ENCODE data around the gene POLR1E. TPM values are rescaled to one million over a fixed set of nuclear protein-coding genes. Genes with fewer than 3 reads are reported as not detected.
A peak's percentile ranks its signal among the peaks of the same experiment; 100 is the strongest.
"Not testable (repeated sequence)": the region's sequence is repeated elsewhere in the genome, so short reads cannot be mapped to it uniquely, and the experiment has no call there.

The POLR1E gene
- total RNA-seq, 1 experiment from 2014 or later = 43.0 TPM

DNA sequence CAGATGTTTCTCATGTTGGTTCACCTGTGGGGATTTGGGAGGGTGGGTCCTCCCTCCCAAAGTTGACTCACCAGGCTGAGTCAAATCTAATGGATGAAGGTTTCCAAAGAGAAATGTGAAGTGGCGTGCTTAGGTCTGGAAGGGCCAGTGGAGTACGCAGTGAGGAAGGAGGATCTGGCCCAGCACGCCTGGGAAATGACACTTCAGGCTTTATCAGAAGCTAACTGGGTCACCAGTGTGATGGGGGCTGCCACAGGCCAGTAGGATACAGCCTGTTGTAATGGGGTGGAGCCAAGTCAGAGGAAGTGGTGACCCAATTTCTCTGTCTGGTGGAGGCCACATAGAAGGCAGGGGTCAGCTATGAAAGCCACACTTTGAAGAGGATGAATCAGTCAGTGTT is 18.0 kb downstream of the POLR1E start:
- no peak for DNase-seq (ENCODE audit: low read depth)

DNA sequence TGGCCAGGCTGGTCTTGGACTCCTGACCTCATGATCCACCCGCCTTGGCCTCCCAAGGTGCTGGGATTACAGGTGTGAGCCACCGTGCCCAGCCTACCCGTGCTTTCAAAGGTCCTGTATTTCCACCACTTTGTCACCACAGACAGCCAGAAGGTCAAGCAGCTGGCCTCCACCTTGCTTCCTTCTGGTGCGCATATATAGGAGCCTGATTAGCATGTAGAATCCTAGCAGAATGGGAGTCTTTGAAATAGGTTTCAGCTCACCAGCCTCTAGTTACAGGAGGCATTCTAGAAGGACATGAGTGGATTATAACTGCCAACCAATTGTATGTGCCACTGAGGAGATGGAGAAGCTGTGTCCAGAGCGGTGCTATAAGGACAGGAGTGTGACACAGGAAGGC is 18.9 kb downstream of the POLR1E start:
- DNase-seq (ENCODE audit: low read depth) = no peak

DNA sequence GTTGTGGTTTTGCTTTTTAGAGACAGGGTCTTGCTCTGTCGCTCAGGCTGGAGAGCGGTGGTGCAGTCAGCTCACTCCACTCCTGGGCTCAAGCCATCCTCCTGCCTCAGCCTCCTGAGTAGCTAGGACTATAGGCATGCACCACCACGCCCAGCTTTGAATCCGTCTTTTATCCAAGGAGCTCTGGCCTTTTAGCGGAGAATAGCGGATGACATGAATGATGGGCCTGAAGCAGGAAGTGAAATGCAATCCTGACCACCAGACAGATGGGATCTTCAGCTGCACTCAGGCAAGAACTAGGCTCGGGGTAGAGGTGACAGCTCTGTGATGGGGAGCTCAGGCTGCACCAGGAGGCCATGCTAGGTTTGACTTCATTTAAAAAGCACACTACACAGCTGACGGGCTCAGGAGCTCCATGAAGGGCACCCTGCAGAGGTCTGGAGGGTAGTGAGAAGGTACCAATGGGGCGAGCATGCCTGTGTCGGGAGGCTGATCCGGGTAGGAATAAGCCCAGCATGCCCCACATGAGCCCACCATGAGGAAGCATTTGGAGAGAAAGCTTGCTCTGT is 21.9 kb downstream of the POLR1E start:
- DNase-seq (ENCODE audit: low read depth) = no peak

DNA sequence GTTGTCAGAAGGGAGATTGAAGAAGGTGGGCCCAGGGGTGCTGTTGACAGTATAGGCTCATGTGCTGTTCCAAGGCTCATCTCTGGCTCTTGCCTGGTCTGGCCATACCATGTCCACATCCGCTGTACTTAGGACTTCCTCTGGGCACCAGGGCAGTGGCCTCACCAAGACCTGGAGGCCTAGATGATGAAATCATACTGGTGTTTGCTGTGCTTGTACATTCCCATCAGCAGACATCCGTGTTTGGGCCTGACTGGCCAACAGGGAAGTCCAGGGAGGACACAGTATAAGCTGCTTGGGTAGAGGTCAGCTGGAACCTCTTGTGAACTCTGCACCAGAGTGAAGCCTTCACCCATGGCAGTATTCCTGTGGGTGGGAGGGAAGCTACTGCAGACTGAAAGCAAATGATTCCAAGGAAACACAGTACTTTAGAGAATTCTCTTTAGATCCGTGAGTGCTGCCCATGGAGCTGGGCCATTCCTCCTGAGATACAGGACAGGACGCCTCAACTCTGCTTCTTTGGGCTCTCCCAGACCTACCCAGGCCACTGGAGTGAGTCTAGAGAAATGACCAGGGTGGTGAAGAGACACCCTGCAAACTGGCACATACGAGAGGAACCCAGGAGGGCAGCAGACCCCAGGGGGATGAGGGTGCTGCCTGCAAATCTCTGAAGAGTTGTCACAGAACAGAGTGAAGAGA is 22.5 kb downstream of the POLR1E start:
- DNase-seq (ENCODE audit: low read depth) = no peak

DNA sequence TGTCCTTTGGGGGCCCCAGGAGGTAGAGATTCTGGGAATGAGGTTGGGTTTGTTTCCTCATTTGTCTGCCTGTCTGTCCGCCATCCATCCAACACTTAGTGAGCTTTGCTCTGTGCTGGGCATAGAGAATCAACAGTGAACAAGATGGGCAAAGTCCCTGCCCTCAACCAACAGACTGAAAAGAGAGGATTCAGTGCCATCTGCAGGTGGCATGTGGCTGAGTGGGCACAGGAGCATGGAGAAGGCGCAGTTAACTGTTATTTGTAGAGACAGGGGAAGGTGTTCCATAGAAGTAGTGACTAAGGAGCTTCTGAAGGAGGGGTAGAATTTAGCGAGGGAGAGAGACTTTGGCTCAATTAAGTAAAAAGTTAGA is 23.1 kb downstream of the POLR1E start:
- peak; percentile 18 for DNase-seq (ENCODE audit: low read depth)

DNA sequence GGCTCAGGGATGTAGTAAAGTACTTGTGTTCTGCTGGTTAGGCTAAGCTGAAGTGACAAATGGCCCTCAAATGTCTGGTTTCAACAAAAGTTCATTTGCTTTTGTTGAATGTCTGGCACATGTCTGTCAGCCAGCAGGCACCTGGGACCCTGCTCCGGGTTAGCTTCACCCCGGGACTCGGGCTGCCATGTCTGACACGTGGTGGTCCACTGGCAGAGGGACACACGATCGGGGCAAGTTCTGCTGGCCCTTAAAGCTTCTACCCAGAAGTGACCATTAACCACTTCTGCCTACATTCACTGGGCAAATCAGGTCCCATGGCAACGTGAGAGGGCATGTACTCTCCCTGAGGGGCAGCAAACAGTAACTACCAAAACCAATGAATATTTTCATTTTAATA is 23.8 kb downstream of the POLR1E start:
- DNase-seq (ENCODE audit: low read depth) = no peak

DNA sequence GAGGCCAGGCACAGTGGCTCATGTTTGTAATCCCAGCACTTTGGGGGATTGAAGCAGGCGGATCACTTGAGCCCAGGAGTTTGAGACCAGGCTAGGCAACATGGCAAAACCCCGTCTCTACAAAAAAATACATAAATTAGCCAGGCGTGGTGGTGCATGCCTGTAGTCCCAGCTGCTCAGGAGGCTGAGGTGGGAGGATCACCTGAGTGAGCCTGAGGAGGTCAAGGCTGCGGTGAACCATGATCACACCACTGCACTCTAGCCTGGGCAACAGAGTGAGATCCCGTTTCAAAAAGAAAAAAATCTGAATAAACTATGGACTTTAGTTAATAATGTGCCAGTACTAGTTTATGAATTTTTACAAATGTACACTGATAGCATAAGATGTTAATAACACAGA is 24.3 kb downstream of the POLR1E start:
- DNase-seq (ENCODE audit: low read depth) = not testable (repeated sequence)

DNA sequence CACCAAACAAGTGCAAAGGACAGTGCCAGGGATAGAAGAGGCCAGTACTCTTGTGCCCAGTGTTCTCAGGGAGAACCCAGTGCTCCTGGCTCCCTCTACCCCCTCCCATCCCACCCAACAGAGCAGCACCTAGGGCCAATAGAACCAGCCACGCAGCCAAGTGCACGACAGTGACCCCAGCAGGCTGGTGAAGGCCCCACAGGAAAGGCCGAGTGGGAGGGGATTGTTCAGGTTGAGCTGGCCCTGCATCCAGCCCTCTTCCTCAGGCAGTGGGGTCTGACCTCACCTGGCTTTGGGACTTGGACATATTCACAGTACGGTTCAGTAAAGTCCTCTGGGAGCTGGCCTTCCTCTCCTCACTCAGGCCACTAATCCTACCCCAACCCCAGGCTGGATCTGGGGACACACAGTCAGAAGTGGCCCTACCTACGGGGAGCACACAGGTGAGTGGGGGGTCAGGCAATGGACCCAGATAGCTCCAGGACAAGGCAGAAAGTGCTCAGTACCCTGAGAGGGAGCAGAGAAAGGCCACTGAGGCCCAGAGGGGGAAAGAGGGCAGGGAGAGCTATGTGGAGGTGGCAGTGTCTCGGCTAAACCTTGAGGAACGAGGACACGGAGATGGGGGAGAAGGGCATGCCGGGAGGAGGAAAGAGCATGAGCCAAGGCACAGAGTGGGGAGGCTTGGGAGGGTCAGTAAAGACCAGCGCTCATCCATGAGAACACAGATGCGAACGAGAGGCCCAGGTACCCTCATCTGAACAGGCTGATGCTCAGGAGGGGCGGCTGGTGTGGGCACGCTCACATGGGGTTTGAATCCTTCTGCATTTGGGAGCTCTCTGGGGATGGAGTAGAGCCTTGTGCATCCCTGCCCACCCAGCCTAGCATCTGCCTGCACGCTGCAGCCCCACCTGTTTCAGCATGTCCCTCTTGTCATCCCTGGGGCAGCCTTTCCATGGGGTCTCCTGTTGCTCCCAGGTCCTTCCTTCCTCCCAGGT is 25.6 kb downstream of the POLR1E start:
- DNase-seq (ENCODE audit: low read depth) = peak; percentile 14

DNA sequence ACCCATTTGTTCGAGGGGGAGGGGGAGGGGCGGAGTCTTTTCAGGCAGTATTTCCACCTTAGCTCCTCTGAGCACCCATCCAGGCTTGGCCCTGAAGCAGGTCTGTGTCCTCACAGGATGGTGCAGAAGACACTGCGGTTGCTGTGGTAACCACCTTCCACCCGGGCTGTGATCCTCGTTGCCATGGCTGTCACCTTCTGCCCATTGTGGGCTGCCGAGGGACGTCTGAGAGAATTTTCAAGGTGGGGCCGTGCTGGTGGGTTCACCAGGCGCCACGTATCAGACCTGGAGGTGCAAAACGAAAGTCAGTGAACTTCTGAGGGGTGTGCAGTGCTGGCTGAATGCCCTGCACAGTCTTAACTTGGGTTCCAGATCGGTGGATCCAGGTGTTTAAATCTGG is 26.7 kb downstream of the POLR1E start:
- no peak for DNase-seq (ENCODE audit: low read depth)

DNA sequence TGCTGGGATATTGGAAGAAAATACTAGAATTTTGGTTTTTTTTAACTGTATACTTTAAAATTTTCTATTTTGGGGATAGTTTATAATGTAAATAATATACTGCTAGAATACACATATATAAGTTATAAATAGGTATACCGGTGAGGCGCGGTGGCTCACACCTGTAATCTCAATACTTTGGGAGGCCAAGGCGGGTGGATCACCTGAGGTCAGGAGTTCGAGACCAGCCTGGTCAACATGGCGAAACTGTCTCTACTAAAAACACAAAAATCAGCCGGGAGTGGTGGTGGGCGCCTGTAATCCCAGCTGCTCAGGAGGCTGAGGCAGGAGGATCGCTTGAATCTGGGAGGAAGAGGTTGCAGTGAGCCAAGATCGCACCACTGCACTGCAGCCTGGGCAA is 28.7 kb downstream of the POLR1E start:
- not testable (repeated sequence) for DNase-seq (ENCODE audit: low read depth)

DNA sequence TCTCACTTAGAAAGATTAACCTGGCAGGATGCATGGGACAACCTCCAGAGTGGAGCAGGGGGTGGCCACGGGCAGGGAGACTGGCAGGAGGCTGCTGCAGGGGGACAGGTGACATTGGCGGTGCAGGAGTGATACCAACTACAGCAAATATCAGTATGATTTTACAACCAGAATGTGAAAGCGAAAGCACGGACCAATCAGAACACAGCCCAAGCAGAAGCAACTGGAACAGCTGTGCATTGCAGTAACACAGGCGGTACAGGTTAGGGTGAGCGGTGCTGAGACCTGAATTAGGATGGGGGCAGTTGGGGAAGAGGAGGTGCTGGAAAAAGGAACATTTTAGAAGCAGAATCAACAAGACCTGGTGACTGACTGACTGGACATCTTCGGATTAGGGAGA is 29.3 kb downstream of the POLR1E start:
- no peak for DNase-seq (ENCODE audit: low read depth)

DNA sequence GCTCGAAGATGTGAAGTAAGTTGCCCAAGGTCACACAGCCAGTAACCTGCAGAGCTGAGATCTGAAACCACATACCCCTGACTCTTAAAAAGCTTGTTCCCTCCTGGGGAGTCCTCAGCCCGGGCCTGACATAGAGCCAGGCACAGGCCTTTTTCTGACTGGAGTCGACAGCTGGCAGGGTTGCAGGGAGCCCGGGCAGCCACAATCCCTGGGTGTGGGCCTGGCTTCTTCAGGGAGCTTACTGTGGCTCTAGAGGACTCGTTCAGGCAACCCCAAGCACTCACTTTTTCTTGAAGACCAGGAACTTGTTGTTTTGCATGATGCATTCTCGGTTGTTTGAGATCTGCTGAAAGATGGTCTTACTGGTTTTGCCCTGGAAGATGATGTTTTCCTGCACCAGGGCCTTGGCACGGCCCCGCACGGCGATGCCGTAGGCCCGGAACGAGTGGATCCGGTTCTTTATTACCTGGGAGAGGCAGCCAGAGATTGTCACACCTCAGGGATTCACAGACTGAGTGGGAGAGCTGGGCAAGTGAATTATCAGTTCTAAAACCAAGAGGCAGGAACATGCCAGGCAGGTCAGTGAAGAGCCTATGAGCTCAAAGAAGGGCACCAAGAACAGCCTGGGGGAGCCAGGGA is 30.0 kb downstream of the POLR1E start:
- DNase-seq (ENCODE audit: low read depth) = no peak

DNA sequence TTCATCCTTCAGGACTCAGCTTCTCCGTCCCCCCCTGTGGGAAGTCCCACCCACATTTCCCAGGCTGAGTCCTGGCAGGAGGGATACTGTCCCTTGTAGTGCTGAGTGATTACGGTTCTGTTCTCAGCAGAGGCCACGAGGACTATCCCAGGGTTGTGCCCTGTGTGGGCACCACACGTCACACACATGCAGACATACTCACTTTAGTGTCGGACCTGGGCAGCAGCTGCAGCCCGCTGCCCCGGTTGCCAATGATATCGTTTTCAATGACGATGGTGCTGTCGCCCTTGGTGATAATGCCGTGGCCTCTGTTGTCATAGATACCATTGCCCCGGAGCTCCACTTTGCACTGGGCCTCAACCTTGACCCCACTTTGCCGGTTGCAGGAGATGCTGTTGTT is 32.2 kb downstream of the POLR1E start:
- no peak for DNase-seq (ENCODE audit: low read depth)

DNA sequence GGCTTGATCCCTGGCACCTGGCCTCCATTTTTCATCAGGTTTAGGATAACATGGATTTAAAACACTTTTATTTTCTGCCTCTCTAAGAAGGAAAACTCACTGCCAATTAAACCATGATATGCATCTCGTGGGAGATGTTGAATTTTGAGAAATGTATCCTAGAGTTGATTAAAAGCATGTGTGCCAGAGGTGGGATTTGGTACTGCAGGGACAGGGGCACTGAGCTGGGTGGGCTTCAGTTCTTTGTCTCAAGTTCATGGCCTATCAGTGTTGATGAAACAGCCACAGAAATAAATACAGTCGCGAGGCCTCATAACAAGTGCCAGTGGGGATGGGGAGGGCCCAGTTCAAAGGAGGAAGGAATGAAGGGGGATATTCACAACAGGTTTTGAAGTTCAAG is 34.9 kb downstream of the POLR1E start:
- DNase-seq (ENCODE audit: low read depth) = no peak

DNA sequence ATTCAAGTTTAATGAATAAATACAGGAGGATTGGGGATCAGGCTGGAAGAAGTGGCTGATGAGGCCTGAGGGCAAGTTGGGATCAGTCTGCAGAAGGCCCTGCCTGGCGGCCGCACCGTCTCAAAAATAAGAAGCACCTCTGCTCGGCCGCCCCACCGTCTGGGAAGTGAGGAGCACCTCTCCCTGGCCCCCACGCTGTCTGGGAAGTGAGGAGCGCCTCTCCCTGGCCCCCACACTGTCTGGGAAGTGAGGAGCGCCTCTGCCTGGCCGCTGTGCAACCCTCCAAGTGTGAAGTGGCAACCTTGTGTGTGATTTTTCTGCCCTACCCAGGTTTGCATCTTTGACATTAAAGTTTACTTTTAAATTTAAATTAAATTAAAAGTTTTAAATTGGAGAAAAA is 35.4 kb downstream of the POLR1E start:
- no peak for DNase-seq (ENCODE audit: low read depth)

DNA sequence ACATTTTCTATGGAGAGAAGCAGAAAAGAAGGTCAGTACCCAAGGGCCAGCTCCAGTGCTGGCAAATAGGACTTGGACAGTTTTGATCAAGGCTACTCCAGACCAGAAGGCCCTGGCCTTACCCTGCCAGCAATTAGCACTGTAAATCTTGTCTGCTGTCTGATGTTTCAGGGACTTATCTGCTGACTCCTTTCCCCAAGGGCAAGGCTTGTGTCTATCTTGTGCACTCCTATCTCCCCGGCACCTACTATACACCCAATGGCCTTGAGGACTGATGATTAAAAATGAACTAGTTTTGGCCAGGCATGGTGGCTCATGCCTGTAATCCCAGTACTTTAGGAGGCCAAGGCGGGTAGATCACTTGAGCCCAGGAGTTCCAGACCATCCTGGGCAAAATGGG is 37.2 kb downstream of the POLR1E start:
- DNase-seq (ENCODE audit: low read depth) = no peak

DNA sequence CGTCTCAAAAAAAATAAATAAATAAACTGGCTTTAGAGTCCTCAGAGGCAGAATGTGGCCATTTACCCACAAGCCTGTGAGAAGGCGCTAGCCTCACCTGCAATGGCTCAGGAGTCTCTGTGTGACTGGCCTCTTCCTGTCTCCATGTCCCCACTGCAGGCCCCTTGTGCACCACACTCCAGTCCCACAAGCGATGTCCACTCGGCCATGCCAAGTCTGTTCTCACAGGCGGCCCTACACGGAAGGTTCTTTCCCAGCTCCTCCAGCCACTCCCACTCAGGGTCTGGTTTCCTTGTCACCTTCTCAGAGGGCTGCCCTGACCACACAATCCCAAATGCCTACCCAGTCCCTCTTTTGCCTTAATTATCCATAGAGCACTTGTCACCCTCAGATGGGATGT is 38.2 kb downstream of the POLR1E start:
- no peak for DNase-seq (ENCODE audit: low read depth)

DNA sequence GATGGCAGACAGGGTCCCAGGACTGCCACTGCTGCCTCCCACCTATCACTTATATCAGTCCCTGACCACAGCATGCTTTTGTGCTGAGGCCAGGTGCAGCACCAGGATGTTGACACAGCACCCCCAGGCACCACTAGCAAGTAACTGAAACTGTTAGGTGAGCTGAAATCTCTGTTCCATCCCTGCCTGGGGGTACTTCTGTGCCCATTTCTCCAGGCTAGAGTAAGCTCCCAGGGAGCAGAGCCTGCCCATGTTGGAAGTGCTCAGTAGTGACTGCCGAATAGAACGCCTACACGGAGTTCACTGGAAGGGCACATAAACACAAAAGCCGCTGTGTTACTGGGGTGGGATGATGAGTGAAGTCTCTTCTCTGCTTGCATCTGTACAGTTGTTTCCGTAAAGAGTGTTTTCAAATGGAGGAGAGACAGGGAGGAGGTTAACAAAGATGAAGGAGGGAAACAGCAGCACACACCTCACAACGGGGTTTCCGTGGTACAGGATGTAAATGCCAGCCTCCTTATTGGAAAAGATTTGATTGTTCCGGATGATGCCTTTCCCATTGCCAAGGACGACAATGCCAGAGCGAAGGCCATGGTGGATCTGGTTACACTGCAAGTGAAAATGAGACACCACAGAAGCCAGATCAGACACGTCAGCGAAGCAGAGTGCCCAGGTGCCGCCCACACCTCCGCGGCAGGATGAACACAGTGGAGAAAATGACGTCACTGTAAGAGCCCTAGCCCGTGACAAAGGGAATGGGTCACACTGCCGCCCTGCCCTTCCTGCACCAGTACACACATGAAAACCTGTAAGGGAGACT is 43.1 kb downstream of the POLR1E start:
- DNase-seq (ENCODE audit: low read depth) = no peak

DNA sequence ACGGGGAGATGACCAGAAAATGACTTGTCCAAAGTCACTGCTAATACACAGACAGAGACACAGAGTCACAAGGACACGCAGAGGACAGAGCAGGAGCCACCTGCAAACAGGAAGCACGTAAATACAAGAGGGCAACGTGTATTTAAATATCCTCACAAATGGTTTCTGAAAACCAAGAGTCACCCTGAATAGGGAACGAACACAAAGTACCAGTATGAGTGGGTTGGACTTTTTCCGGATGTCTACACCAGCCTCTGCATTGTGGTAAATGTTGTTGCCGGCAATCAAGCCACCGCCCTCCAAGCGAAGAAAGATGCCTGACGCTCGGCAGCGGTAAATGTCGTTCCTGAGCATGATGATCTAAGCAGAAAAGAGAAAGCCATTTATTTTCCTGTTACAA is 46.0 kb downstream of the POLR1E start:
- no peak for DNase-seq (ENCODE audit: low read depth)

DNA sequence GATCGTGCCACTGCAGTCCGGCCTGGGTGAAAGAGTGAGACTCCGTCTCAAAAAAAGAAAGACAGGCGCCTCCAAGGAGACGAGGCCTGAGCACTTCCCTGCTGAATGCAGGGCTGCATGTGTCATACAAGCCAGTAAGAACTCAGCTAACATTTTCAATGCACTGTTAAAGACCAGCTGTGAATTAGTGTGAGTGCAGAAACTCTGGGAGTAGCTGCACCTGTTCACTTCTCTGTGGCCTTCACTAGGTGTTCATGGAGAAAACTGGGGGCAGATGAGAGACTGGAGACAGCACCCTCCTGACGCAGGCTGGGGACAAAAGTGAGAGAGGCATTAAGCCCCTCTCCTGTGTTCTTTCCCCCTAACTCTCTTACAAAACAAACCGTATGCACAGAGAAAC is 48.7 kb downstream of the POLR1E start:
- no peak for DNase-seq (ENCODE audit: low read depth)

DNA sequence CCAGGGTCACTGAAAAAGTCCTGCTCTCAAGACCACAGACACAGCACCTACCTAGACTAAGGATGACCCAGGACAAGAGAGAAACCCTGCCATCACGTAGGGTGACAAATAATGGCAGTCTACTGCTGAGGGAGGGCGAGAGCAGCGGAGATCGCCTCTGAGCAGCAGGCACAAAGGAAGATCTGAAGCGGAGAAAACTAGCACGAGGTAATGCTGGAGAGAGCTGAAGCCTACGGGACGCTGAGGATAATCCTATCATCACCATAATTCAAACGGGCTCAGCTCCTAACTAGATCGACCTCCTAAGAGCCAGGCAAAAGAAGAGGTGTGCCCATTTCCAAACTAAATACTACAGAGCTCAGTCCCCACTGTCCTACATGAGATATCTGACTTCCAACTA is 49.2 kb downstream of the POLR1E start:
- DNase-seq (ENCODE audit: low read depth) = no peak

Data from M059J (cell line).